ENCODE measurements around the gene PDLIM3. TPM values are rescaled to one million over a fixed set of nuclear protein-coding genes. Genes with fewer than 3 reads are reported as not detected.
A peak's percentile ranks its signal among the peaks of the same experiment; 100 is the strongest.

PDLIM3 gene
- total RNA-seq, 4 donors from 2014 or later = 1,279 to 2,098 (median 1,627) TPM

- intact Hi-C loops (cut with DNase I) = no loop called here
- TF ChIP-seq EP300 (IDR thresholded peaks at IDR 0.05) (no peak), POLR2A (IDR thresholded peaks at IDR 0.05; ENCODE audit: low read depth) (no peak), POLR2AphosphoS5 (IDR thresholded peaks at IDR 0.05) (no peak)
- TF ChIP-seq, protein P1, sequence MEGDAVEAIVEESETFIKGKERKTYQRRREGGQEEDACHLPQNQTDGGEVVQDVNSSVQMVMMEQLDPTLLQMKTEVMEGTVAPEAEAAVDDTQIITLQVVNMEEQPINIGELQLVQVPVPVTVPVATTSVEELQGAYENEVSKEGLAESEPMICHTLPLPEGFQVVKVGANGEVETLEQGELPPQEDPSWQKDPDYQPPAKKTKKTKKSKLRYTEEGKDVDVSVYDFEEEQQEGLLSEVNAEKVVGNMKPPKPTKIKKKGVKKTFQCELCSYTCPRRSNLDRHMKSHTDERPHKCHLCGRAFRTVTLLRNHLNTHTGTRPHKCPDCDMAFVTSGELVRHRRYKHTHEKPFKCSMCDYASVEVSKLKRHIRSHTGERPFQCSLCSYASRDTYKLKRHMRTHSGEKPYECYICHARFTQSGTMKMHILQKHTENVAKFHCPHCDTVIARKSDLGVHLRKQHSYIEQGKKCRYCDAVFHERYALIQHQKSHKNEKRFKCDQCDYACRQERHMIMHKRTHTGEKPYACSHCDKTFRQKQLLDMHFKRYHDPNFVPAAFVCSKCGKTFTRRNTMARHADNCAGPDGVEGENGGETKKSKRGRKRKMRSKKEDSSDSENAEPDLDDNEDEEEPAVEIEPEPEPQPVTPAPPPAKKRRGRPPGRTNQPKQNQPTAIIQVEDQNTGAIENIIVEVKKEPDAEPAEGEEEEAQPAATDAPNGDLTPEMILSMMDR (IDR thresholded peaks at IDR 0.05) = no peak
Measured at GRCh38 chr4:185578284-185578683, 43.0 kb upstream of the PDLIM3 start.

GRCh38 chr4:185576962-185577950, 41.9 kb upstream of the PDLIM3 start:
- no peaks in the 10 kb centered on the region for H3K27me3 ChIP-seq
- peak overlapping the region; percentile 61 to 79 (median 76) for H3K27ac ChIP-seq (replicated peaks in 1 of 4)
- no peak for DNase-seq (ENCODE audit: extremely low spot score)
- no peaks in the 10 kb centered on the region for H3K9me3 ChIP-seq
- TF ChIP-seq, protein P1 (IDR thresholded peaks at IDR 0.05) = no peak
- TF ChIP-seq POLR2AphosphoS5 (IDR thresholded peaks at IDR 0.05) = no peak
- TF ChIP-seq EP300 (IDR thresholded peaks at IDR 0.05) = no peak
- no peak for TF ChIP-seq POLR2A (IDR thresholded peaks at IDR 0.05; ENCODE audit: low read depth)
- H3K4me3 ChIP-seq = no peak overlapping the region
- H3K36me3 ChIP-seq = no peaks in the 10 kb centered on the region
- intact Hi-C loops (cut with DNase I) = no loop called here
- H3K4me1 ChIP-seq = peaks cover 0 to 38% (median 32%) of the 10 kb centered on the region in 4 donors
- WGBS = 54% methylated on average over 8 of the region's 8 CpGs

More at GRCh38 chr4:185578284-185578683, 43.0 kb upstream of the PDLIM3 start:
- Histone ChIP-seq H3K4me1 (peaks cover 0 to 35% (median 30%) of the 10 kb centered on the region in 4 donors), H3K27me3 (no peaks in the 10 kb centered on the region), H3K9me3 (no peaks in the 10 kb centered on the region), H3K4me3 (no peak overlapping the region), H3K36me3 (no peaks in the 10 kb centered on the region), H3K27ac (replicated peaks in 1 of 4) (no peak overlapping the region)
- DNase-seq (ENCODE audit: extremely low spot score) = no peak
- WGBS = 96% methylated on average over 3 of the region's 3 CpGs

- no peak overlapping the region for H3K4me3 ChIP-seq
Measured at GRCh38 chr4:185576314-185576961, 41.1 kb upstream of the PDLIM3 start.

GRCh38 chr4:185573651-185574199, 38.4 kb upstream of the PDLIM3 start:
- intact Hi-C loops (cut with DNase I) = no loop called here
- WGBS = 78% methylated on average over 9 of the region's 10 CpGs
- H3K4me1 ChIP-seq = peaks cover 7 to 57% (median 43%) of the 10 kb centered on the region in 4 donors
- no peaks in the 10 kb centered on the region for H3K36me3 ChIP-seq
- no peak for TF ChIP-seq EP300 (IDR thresholded peaks at IDR 0.05)
- TF ChIP-seq, protein P1 (IDR thresholded peaks at IDR 0.05) = no peak
- peak; percentile 22 to 39 for TF ChIP-seq POLR2AphosphoS5 (IDR thresholded peaks at IDR 0.05)
- peak overlapping the region; percentile 22 to 65 (median 48) for H3K27ac ChIP-seq (replicated peaks in 1 of 4)
- no peak overlapping the region for H3K4me3 ChIP-seq
- no peak for DNase-seq (ENCODE audit: extremely low spot score)
- no peaks in the 10 kb centered on the region for H3K9me3 ChIP-seq
- no peaks in the 10 kb centered on the region for H3K27me3 ChIP-seq

More at GRCh38 chr4:185576314-185576961, 41.1 kb upstream of the PDLIM3 start:
- 47% methylated on average over 9 of the region's 9 CpGs for WGBS
- no peak for TF ChIP-seq POLR2A (IDR thresholded peaks at IDR 0.05; ENCODE audit: low read depth)
- no peak for TF ChIP-seq EP300 (IDR thresholded peaks at IDR 0.05)
- TF ChIP-seq POLR2AphosphoS5 (IDR thresholded peaks at IDR 0.05) = no peak
- TF ChIP-seq, protein P1 (IDR thresholded peaks at IDR 0.05) = no peak
- intact Hi-C loops (cut with DNase I) = no loop called here
- no peak for DNase-seq (ENCODE audit: extremely low spot score)
- Histone ChIP-seq H3K4me1 (peaks cover 0 to 38% (median 32%) of the 10 kb centered on the region in 4 donors), H3K27me3 (no peaks in the 10 kb centered on the region), H3K9me3 (no peaks in the 10 kb centered on the region), H3K27ac (replicated peaks in 1 of 4) (peak overlapping the region; percentile 61 to 79 (median 76)), H3K36me3 (no peaks in the 10 kb centered on the region)

Data from esophagus muscularis mucosa (tissue), 4 donors.